ENCODE data around the gene SLC4A8. TPM values are rescaled to one million over a fixed set of nuclear protein-coding genes. Genes with fewer than 3 reads are reported as not detected.
A peak's percentile ranks its signal among the peaks of the same experiment; 100 is the strongest.

SLC4A8 gene
- polyA plus RNA-seq, 1 donor (not counting 4 experiments of a cell fraction or from before 2014, with no cell fraction given) = 2.3 TPM

DNA sequence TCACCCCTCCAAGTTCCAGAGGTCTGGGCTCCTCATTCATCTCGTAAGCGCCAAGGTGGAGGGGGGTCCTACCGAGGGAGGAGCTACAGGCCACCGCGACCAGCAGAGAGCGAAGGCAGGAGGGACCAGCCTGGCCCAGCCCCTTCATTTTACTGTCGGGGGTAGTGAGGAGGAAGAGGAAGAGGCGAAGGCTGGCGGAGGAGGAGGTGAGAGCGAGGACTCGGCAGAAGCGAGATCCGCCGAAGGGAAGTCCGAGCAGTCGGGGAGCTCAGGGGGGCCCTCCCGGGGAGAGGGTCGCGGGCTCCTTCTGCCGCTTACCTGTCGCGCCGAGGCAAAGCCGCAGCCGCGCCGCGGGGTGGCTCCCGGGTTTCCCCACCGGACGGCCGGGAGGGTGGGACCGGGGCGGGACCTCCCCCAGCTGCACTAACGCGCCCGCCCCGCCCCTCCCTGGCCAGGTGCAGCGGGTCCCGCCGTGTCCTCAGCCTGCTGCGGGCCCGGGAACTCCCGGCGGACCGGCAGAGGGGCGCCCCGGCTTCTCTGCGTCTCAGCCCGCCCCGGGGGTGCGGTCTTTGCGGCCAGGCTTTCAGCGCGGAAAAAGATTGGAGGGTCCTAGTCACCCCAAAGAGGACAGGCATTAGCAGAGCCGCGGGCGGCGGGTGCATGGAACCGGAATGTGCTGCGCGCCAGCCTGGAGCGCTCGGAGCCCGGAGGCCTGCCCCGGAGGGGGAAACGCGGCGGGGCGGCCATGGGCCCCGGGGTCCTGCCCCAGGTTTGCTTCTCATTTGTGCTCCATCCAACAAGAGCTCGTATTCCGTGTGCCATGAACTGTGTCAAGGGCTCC, 33.1 kb upstream of the SLC4A8 start, which contains the start of gene GALNT6:
Gene GALNT6, minus strand, starts transcription at position 124 of the 841 bp plus-strand sequence. CDS start 11,625 bp downstream, outside the sequence.
- Histone ChIP-seq H3K9me3 (ENCODE audit: control insufficient read depth, low read depth, low read length) (no peaks in the 10 kb centered on the region), H3K4me2 (ENCODE audit: control insufficient read depth, extremely low read depth, insufficient read depth, low read depth, low read length) (peak within 1 kb of the TSS; percentile 86), H3K36me3 (ENCODE audit: control insufficient read depth in 2 of 2, extremely low read depth in 1 of 2, insufficient read depth in 2 of 2, low read length in 2 of 2) (peaks cover 0 to 5% of the 10 kb centered on the region in 2 experiments), H3K9ac (ENCODE audit: control insufficient read depth, extremely low read depth, insufficient read depth, low read length) (peak within 1 kb of the TSS; percentile 91), H3K9me1 (ENCODE audit: control insufficient read depth, extremely low read depth, insufficient read depth, low read length) (peaks cover 4% of the 10 kb centered on the region), H4K20me1 (ENCODE audit: control insufficient read depth, extremely low read depth, insufficient read depth, low read length) (no peaks in the 10 kb centered on the region), H3K79me2 (ENCODE audit: control insufficient read depth, insufficient read depth, low read length) (peaks cover 4% of the 10 kb centered on the region), H3K27me3 (ENCODE audit: control insufficient read depth, extremely low read depth, insufficient read depth, low read length) (no peaks in the 10 kb centered on the region), H3K4me1 (ENCODE audit: control insufficient read depth, extremely low read depth, insufficient read depth, low read length) (peaks cover 54% of the 10 kb centered on the region), H3K27ac (ENCODE audit: control insufficient read depth, insufficient read depth, low read length) (peak within 1 kb of the TSS; percentile 84), H2AFZ (ENCODE audit: control insufficient read depth, low read length) (peak within 1 kb of the TSS; percentile 74), H3K4me3 (ENCODE audit: control insufficient read depth in 2 of 3, extremely low read depth in 1 of 3, insufficient read depth in 2 of 3, low read depth in 1 of 3, low read length in 3 of 3) (peak within 1 kb of the TSS; percentile 72 to 81 (median 81))
- DNase-seq (ENCODE audit: low read depth, low spot score) = no peak
- FAIRE-seq = no peak
- dilution Hi-C loops (cut with MboI; ENCODE audit: extremely low pct_ligation_motif_present, low sequenced_read_pairs) = no loop called here
- TF ChIP-seq, protein P1, sequence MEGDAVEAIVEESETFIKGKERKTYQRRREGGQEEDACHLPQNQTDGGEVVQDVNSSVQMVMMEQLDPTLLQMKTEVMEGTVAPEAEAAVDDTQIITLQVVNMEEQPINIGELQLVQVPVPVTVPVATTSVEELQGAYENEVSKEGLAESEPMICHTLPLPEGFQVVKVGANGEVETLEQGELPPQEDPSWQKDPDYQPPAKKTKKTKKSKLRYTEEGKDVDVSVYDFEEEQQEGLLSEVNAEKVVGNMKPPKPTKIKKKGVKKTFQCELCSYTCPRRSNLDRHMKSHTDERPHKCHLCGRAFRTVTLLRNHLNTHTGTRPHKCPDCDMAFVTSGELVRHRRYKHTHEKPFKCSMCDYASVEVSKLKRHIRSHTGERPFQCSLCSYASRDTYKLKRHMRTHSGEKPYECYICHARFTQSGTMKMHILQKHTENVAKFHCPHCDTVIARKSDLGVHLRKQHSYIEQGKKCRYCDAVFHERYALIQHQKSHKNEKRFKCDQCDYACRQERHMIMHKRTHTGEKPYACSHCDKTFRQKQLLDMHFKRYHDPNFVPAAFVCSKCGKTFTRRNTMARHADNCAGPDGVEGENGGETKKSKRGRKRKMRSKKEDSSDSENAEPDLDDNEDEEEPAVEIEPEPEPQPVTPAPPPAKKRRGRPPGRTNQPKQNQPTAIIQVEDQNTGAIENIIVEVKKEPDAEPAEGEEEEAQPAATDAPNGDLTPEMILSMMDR (optimal IDR thresholded peaks at IDR 0.05 in 1 of 3, IDR thresholded peaks at IDR 0.05 in 1 of 3, conservative IDR thresholded peaks at IDR 0.05 in 1 of 3; ENCODE audit: extremely low read depth in 1 of 3, insufficient read depth in 2 of 3, low read length in 3 of 3) = no peak
- TF ChIP-seq EZH2 (IDR thresholded peaks at IDR 0.05; ENCODE audit: low read length) = no peak

DNA sequence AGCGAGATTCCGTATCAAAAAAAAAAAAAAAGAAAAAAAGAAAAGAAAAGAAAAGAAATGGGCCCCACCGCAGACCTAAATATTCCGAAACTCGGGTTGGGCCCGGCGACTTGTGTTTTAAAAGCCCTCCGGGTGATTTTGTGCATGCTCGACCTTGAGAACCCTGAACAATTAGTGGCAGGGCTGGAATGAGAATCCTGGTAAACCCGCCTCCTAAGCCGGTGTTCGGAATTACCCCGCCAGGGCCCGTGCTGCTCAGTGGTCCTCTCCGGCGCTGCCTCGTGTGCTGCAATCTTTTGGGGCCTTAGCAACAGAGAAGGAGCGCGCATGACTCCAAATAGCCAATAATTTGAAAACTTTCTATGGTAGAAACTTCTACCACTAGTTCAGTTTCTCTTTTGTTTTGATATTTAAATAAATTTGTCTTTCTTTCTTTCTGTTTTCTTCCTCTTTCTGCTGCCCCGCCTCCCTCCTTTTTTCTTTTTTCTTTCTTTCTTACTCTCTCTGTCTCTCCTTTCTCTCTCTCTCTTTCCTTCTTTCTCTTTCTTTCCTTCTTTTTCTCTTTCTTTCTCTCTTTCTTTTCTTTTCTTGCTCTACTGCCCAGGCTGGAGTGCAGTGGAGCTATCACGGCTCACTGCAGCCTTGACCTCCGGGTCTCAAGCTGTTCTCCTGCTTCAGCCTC, 31.9 kb upstream of the SLC4A8 start:
- Histone ChIP-seq H3K9me3 (ENCODE audit: control insufficient read depth, low read depth, low read length) (no peaks in the 10 kb centered on the region), H3K4me1 (ENCODE audit: control insufficient read depth, extremely low read depth, insufficient read depth, low read length) (peaks cover 51% of the 10 kb centered on the region), H4K20me1 (ENCODE audit: control insufficient read depth, extremely low read depth, insufficient read depth, low read length) (no peaks in the 10 kb centered on the region), H3K9me1 (ENCODE audit: control insufficient read depth, extremely low read depth, insufficient read depth, low read length) (peaks cover 4% of the 10 kb centered on the region), H3K79me2 (ENCODE audit: control insufficient read depth, insufficient read depth, low read length) (peaks cover 4% of the 10 kb centered on the region), H3K36me3 (ENCODE audit: control insufficient read depth in 2 of 2, extremely low read depth in 1 of 2, insufficient read depth in 2 of 2, low read length in 2 of 2) (peaks cover 0 to 3% of the 10 kb centered on the region in 2 experiments), H2AFZ (ENCODE audit: control insufficient read depth, low read length) (no peak overlapping the region), H3K4me2 (ENCODE audit: control insufficient read depth, extremely low read depth, insufficient read depth, low read depth, low read length) (peak overlapping the region; percentile 86), H3K27ac (ENCODE audit: control insufficient read depth, insufficient read depth, low read length) (peak overlapping the region; percentile 69), H3K4me3 (ENCODE audit: control insufficient read depth in 2 of 3, extremely low read depth in 1 of 3, insufficient read depth in 2 of 3, low read depth in 1 of 3, low read length in 3 of 3) (peak overlapping the region; percentile 18 to 81 (median 72)), H3K9ac (ENCODE audit: control insufficient read depth, extremely low read depth, insufficient read depth, low read length) (peak overlapping the region; percentile 91), H3K27me3 (ENCODE audit: control insufficient read depth, extremely low read depth, insufficient read depth, low read length) (no peaks in the 10 kb centered on the region)
- FAIRE-seq (no peak), DNase-seq (ENCODE audit: low read depth, low spot score) (no peak)
- no peak for TF ChIP-seq EZH2 (IDR thresholded peaks at IDR 0.05; ENCODE audit: low read length)
- TF ChIP-seq, protein P1 (optimal IDR thresholded peaks at IDR 0.05 in 1 of 3, IDR thresholded peaks at IDR 0.05 in 1 of 3, conservative IDR thresholded peaks at IDR 0.05 in 1 of 3; ENCODE audit: extremely low read depth in 1 of 3, insufficient read depth in 2 of 3, low read length in 3 of 3) = no peak
- dilution Hi-C loops (cut with MboI; ENCODE audit: extremely low pct_ligation_motif_present, low sequenced_read_pairs) = no loop called here
